H1 (cell line): ENCODE results near the gene TSFM. TPM values are rescaled to one million over a fixed set of nuclear protein-coding genes. Genes with fewer than 3 reads are reported as not detected.

Source experiments
- ATF3 ChIP-seq: IDR thresholded peaks from 2 replicates; pipeline ENCODE4 v1.6.1; 2011; ENCODE audit warnings: low read depth, mild to moderate bottlenecking, low read length; ENCODE audit not compliant: insufficient read depth
- EP300 ChIP-seq, 2 experiments: IDR thresholded peaks; 1 replicate in 1 of 2; 2 replicates in 1 of 2; pipeline ENCODE4 v1.6.1; 2011 to 2012; ENCODE audit warnings: low read depth in 2 of 2, low read length in 2 of 2, mild to moderate bottlenecking in 2 of 2, borderline replicate concordance in 1 of 2, inconsistent platforms in 1 of 2, moderate library complexity in 1 of 2
- GABPA ChIP-seq: IDR thresholded peaks from 2 replicates; pipeline ENCODE4 v1.6.1; 2011; ENCODE audit warnings: mild to moderate bottlenecking, low read length, moderate library complexity, borderline replicate concordance; ENCODE audit not compliant: insufficient read depth
- JUND ChIP-seq: IDR thresholded peaks from 2 replicates; pipeline ENCODE4 v1.6.1; 2011; ENCODE audit warnings: mild to moderate bottlenecking, improper control_type of control experiment, low read length
- KDM4A ChIP-seq: IDR thresholded peaks from one replicate; pipeline ENCODE4 v1.7.1; 2012; ENCODE audit warnings: low read depth, mild to moderate bottlenecking, moderate library complexity, low read length, inconsistent platforms; ENCODE audit not compliant: severe bottlenecking
- SP4 ChIP-seq: IDR thresholded peaks from 2 replicates; pipeline ENCODE4 v1.6.1; 2012; ENCODE audit warnings: low read length, inconsistent platforms
- polyA plus RNA-seq, 7 experiments: library from polyadenylated mRNA; depleted of rRNA in 3 of 7; stranded (reverse) in 5 of 7; unstranded in 2 of 7; fragments of >200 nt in 5 of 7; fragments of 200-250 nt in 2 of 7; gene quantifications; 1 replicate in 5 of 7; 2 replicates in 1 of 7; 4 replicates in 1 of 7; pipeline versions ENCODE4 v1.2.1 to v1.2.3, GENCODE V29; 2011 to 2013; ENCODE audit warnings: missing spikeins in 2 of 7, mixed read lengths in 2 of 7
- total RNA-seq: library from RNA; stranded (reverse); fragmentation: NEBNext Ultra II Directional; extraction: Animal tissue kit (Norgen Biotek cat#: 25700); gene quantifications from 2 replicates; pipeline ENCODE4 v1.2.1, GENCODE V29; 2021

Gene TSFM
- total and polyA plus RNA-seq, 2 of the 8 experiments (the other 6 are each of a cell fraction or from before 2014, with no cell fraction given) = 17.4 to 49.8 TPM

- no peak for TF ChIP-seq ATF3
- no peak for TF ChIP-seq SP4
- no peak for TF ChIP-seq GABPA
- TF ChIP-seq KDM4A = no peak
- no peak for TF ChIP-seq EP300 (IDR thresholded peaks at IDR 0.05; ENCODE audit: borderline replicate concordance in 1 of 2, low read depth in 2 of 2, low read length in 2 of 2)
- no peak for TF ChIP-seq JUND
Measured at GRCh38 chr12:57811028-57811755, 28.6 kb downstream of the TSFM start (continued).
